ENCODE measurements around the gene TBC1D3C.
"Not testable (repeated sequence)": the region's sequence is repeated elsewhere in the genome, so short reads cannot be mapped to it uniquely, and the experiment has no call there.

TBC1D3C gene

DNA sequence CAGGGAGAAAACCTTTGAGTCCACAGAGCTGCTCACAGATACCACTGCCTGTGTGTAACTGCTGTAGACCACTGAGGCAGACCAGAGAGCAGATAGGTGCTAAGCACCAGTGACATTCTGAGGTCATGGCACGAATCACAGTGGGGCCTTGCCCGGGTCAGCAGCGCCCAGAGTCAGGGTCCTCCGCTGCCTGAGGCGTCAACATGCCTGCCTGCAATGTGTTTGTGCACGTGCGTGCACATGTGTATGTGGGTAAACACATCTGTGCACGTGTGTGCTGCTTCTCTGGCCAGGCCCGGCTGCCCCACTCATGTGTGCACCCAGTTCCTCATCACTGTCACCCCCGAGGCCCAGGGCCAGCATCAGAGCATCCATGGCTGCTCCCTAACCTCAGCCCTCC, at the start of gene TBC1D3C:
TBC1D3C (minus strand) TSS at position 101 of the 400 bp plus-strand sequence. CDS start 1,568 bp downstream, outside the sequence.
- in situ Hi-C loops (cut with HindIII; ENCODE audit: low sequenced_read_pairs) = not testable (repeated sequence)

DNA sequence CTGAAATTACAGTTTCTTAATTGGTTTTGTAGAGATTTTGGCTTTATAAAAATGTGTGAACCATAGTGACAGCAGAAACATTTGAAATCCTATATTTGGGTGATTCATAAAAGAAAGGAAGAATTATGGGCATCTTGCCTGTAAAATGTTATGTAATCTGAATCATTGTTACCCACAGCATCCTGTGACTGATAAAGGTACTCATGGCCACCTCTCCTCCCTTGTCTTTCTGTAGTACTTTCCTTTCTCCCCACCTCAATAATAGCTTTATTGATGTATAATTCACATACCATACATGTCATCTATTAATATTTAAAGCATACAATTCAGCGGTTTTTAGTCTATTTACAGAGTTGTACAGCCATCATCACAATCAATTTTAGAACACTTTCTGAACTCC, 30.8 kb upstream of the TBC1D3C start:
- in situ Hi-C loops (cut with HindIII; ENCODE audit: low sequenced_read_pairs) = not testable (repeated sequence)

DNA sequence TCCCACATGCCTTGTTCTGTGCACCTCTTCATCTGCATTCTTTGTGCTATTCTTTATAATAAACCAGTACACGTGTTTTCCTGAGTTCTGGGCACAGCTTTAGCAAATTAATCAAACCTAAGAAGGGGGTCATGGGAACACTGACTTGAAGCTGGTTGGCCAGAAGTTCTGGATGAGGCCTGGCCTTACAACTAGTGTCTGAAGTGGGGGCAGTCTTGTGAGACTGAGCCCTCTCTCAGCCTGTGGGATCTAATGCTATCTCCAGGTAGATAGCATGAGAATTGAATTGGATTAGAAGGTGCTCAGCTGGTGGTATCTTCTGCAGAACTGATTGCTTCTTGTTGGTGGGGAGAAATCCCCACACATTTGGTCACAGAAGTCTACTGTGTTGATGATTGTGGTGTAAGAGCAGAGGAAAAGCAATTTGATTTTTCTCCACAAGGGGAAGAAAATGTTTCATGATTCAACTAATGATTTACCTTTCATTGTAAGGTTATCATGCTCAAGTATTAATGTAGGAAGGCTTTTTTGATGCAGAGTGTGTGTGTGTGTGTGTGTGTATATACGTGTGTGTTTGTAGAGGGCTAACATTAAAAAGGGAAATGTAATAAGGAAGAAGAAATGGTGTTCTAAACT, 25.7 kb upstream of the TBC1D3C start:
- in situ Hi-C loops (cut with HindIII; ENCODE audit: low sequenced_read_pairs) = not testable (repeated sequence)

DNA sequence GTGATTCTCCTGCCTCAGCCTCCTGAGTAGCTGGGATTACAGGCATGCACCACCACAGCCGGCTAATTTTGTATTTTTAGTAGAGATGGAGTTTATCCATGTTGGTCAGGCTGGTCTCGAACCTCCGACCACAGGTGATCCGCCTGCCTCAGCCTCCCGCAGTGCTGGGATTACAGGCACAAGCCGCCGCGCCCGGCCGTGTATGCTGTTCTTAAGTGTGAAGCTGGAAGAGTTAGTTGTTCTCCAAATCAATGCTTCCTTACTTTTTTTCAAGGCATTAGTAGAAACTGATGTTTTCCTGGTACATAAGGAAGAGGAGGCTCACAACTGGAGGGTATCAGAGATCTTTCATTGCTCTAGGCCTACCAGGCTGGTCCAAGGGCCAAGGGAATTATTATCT, 19.7 kb upstream of the TBC1D3C start:
- in situ Hi-C loops (cut with HindIII; ENCODE audit: low sequenced_read_pairs) = not testable (repeated sequence)

DNA sequence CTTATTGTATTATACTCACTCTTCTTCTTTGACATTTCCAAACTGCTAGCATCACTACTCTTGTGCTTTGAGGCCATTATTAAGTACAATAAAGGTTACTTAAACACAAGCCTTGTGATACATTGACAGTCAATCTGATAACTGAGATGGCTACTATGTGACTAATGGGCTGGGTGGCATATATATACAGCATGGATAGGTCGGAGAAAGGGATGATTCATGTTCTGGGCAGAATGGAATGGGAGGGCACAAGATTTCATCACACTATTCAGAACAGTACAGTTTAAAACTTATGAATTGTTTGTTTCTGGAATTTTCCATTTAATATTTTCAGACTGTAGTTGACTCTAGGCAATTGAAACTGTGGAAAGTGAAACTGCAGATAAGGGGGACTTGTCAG, 18.9 kb upstream of the TBC1D3C start:
- in situ Hi-C loops (cut with HindIII; ENCODE audit: low sequenced_read_pairs) = not testable (repeated sequence)

All from DLD1 (cell line).